Fibroblast of lung (primary cell): ENCODE results near the gene INTS14. TPM values are rescaled to one million over a fixed set of nuclear protein-coding genes. Genes with fewer than 3 reads are reported as not detected.

Experiments used
- DNase-seq, 2 donors: peaks; one replicate each; pipeline versions ENCODE4 v3.0.0 to v3.0.0-alpha.2; 2010; ENCODE audit warnings: low read depth in 2 of 2
- H2AFZ ChIP-seq: 2 replicates; pipeline ENCODE4 v1.5.1; 2012; ENCODE audit warnings: low read length, control low read depth, inconsistent platforms
- H3K27ac ChIP-seq: 2 replicates; pipeline ENCODE4 v1.5.1; 2011; ENCODE audit warnings: low read length, control low read depth; ENCODE audit not compliant: insufficient read depth
- H3K27me3 ChIP-seq: 2 replicates; pipeline ENCODE4 v1.5.1; 2011; ENCODE audit warnings: mild to moderate bottlenecking, low read length; ENCODE audit not compliant: control insufficient read depth, insufficient read depth
- H3K36me3 ChIP-seq: 2 replicates; pipeline ENCODE4 v1.5.1; 2011; ENCODE audit warnings: low read length; ENCODE audit not compliant: control insufficient read depth, insufficient read depth
- H3K4me1 ChIP-seq: 2 replicates; pipeline ENCODE4 v1.5.1; 2011; ENCODE audit warnings: low read length; ENCODE audit not compliant: control insufficient read depth, insufficient read depth; ENCODE audit errors: extremely low read depth
- H3K4me2 ChIP-seq: 2 replicates; pipeline ENCODE4 v1.5.1; 2011; ENCODE audit warnings: low read length, control low read depth; ENCODE audit not compliant: insufficient read depth; ENCODE audit errors: extremely low read depth
- H3K4me3 ChIP-seq, 4 experiments: fragments of 200-600 bp in 1 of 4; sonication (generic) in 1 of 4; replicated peaks in 1 of 4; 2 replicates each; pipeline ENCODE4 v1.5.1; 2011 to 2016; ENCODE audit warnings: low read length in 4 of 4, low read depth in 3 of 4, mild to moderate bottlenecking in 3 of 4, control low read depth in 2 of 4, inconsistent platforms in 1 of 4, mixed read lengths in 1 of 4; ENCODE audit not compliant: insufficient read depth in 1 of 4; ENCODE audit errors: control extremely low read depth in 1 of 4
- H3K79me2 ChIP-seq: 2 replicates; pipeline ENCODE4 v1.5.1; 2012; ENCODE audit warnings: mild to moderate bottlenecking, low read length, inconsistent platforms; ENCODE audit not compliant: control insufficient read depth, insufficient read depth
- H3K9ac ChIP-seq: 2 replicates; pipeline ENCODE4 v1.5.1; 2011; ENCODE audit warnings: mild to moderate bottlenecking, low read length, control low read depth; ENCODE audit not compliant: insufficient read depth
- H3K9me3 ChIP-seq: 2 replicates; pipeline ENCODE4 v1.5.1; 2012; ENCODE audit warnings: low read depth, low read length; ENCODE audit not compliant: control insufficient read depth, insufficient read depth
- H4K20me1 ChIP-seq: 2 replicates; pipeline ENCODE4 v1.5.1; 2011; ENCODE audit warnings: low read length; ENCODE audit not compliant: control insufficient read depth, insufficient read depth; ENCODE audit errors: extremely low read depth
- CTCF ChIP-seq, 2 donors: IDR thresholded peaks in 1 of 2; conservative IDR thresholded peaks in 1 of 2; 1 replicate in 1 of 2; 2 replicates in 1 of 2; pipeline ENCODE4 v1.5.1; 2011 to 2012; ENCODE audit warnings: low read length in 2 of 2, control low read depth in 1 of 2, inconsistent platforms in 1 of 2, low read depth in 1 of 2, mild to moderate bottlenecking in 1 of 2
- EZH2 ChIP-seq: IDR thresholded peaks from 2 replicates; pipeline ENCODE4 v1.5.1; 2012; ENCODE audit warnings: low read length, control low read depth, mild to moderate bottlenecking; ENCODE audit errors: missing control alignments
- polyA plus RNA-seq, 2 donors: library from polyadenylated mRNA; depleted of rRNA in 1 of 2; stranded (reverse) in 1 of 2; unstranded in 1 of 2; fragments of >200 nt; gene quantifications; 2 replicates each; pipeline ENCODE4 v1.2.1, GENCODE V29; 2011 to 2012; ENCODE audit warnings: missing spikeins in 1 of 2
- total RNA-seq: library from RNA; depleted of rRNA; stranded (reverse); fragments of >200 nt; gene quantifications from 2 replicates; pipeline ENCODE4 v1.2.1, GENCODE V29; 2014

The INTS14 gene
- total and polyA plus RNA-seq, 2 donors (not counting 1 experiment from before 2014, with no cell fraction given), result 31.5 to 55.9 TPM

GRCh38 chr15:65587094-65587493, 23.8 kb downstream of the INTS14 start:
- H3K4me2 ChIP-seq, result no peak overlapping the region
- H3K9me3 ChIP-seq, result no peaks in the 10 kb centered on the region
- H3K27me3 ChIP-seq, result no peaks in the 10 kb centered on the region
- H3K4me3 ChIP-seq, result no peak overlapping the region
- H3K4me1 ChIP-seq, result no peaks in the 10 kb centered on the region
- TF ChIP-seq EZH2 (no peak), CTCF (conservative IDR thresholded peaks at IDR 0.05 in 1 of 2, IDR thresholded peaks at IDR 0.05 in 1 of 2; ENCODE audit: low read depth in 1 of 2, low read length in 2 of 2) (no peak)
- H3K36me3 ChIP-seq, result peaks cover 1% of the 10 kb centered on the region
- H3K9ac ChIP-seq, result no peak overlapping the region
- H3K27ac ChIP-seq, result no peak overlapping the region
- H4K20me1 ChIP-seq, result no peaks in the 10 kb centered on the region
- no peaks in the 10 kb centered on the region for H3K79me2 ChIP-seq
- no peak for DNase-seq
- H2AFZ ChIP-seq, result no peak overlapping the region

DNA sequence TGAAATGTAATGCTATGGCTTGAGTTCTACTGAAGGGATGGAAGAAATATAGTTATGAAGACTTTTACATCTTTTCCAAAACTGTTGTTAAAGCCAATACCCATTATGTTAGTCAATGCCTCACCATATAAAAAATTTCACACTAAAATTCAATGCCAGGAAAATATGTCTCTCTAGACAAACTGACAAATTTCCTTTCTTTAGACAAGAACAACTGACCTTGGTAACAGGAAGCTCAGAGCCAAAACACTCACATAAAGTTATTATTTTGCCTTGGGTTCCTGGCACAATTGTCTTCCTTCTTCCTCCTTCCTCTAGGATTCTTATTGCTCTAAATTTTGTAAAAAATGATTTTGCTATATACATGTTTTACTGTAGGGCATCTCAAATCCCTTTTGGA, 26.7 kb downstream of the INTS14 start:
- H3K27ac ChIP-seq, result no peak overlapping the region
- TF ChIP-seq EZH2, result no peak
- H3K9ac ChIP-seq, result no peak overlapping the region
- no peaks in the 10 kb centered on the region for H3K27me3 ChIP-seq
- H3K36me3 ChIP-seq, result peaks cover 3% of the 10 kb centered on the region
- DNase-seq, result no peak
- no peak overlapping the region for H3K4me3 ChIP-seq
- H4K20me1 ChIP-seq, result no peaks in the 10 kb centered on the region
- H3K4me1 ChIP-seq, result peaks cover 2% of the 10 kb centered on the region
- no peak overlapping the region for H3K4me2 ChIP-seq
- H3K79me2 ChIP-seq, result no peaks in the 10 kb centered on the region
- no peaks in the 10 kb centered on the region for H3K9me3 ChIP-seq
- H2AFZ ChIP-seq, result no peak overlapping the region

GRCh38 chr15:65583701-65584100, 27.2 kb downstream of the INTS14 start:
- no peak overlapping the region for H3K4me2 ChIP-seq

More at GRCh38 chr15:65583701-65584100, 27.2 kb downstream of the INTS14 start:
- TF ChIP-seq EZH2 (no peak), CTCF (conservative IDR thresholded peaks at IDR 0.05 in 1 of 2, IDR thresholded peaks at IDR 0.05 in 1 of 2; ENCODE audit: low read depth in 1 of 2, low read length in 2 of 2) (no peak)
- H2AFZ ChIP-seq, result no peak overlapping the region
- no peak overlapping the region for H3K4me3 ChIP-seq
- peaks cover 2% of the 10 kb centered on the region for H3K4me1 ChIP-seq
- H4K20me1 ChIP-seq, result no peaks in the 10 kb centered on the region
- no peak overlapping the region for H3K27ac ChIP-seq
- DNase-seq, result peak; percentile 29 to 47
- H3K9ac ChIP-seq, result no peak overlapping the region
- H3K36me3 ChIP-seq, result peaks cover 4% of the 10 kb centered on the region
- no peaks in the 10 kb centered on the region for H3K27me3 ChIP-seq
- H3K9me3 ChIP-seq, result no peaks in the 10 kb centered on the region
- no peaks in the 10 kb centered on the region for H3K79me2 ChIP-seq
